ENCODE results near the gene ETV5.

DNA sequence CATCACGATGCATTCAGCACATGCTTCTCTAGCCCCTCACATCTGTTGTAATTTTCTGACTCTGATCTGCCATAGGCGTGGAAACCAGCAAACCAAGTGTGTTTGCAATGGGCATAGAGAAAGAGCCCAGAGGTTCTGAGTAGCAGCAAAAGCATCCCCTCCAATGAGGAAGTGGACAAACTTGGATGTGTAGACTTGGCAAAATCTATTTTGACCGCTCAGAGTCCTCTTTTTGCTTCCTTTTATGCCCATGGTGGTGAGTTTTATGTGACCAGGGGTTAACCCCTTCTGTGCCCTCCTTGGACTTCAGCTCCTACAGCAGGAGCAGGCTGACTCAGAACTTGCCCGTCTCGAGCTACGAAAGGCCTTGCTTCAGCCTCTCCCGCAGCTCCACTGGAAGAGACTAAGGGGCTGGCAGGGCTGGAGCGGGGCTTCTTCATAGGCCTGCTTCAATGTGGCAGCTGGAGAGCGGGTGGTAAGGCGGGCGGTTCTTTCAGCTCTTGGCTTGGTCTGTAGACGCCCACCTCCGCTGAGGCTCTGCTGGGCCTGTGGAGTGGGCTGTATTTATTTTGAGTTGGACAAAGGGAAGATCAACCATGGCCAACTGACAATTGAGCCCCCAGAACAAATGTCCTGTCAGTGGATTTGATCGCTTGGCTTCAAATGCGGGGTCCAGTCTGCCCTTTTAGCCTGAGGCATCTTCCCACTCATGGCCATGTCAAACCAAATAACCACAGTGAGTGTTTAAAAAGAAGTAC, 6.5 kb upstream of the ETV5 start:
- TF ChIP-seq POLR2A (IDR thresholded peaks at IDR 0.05): no peak
- TF ChIP-seq, protein P1, sequence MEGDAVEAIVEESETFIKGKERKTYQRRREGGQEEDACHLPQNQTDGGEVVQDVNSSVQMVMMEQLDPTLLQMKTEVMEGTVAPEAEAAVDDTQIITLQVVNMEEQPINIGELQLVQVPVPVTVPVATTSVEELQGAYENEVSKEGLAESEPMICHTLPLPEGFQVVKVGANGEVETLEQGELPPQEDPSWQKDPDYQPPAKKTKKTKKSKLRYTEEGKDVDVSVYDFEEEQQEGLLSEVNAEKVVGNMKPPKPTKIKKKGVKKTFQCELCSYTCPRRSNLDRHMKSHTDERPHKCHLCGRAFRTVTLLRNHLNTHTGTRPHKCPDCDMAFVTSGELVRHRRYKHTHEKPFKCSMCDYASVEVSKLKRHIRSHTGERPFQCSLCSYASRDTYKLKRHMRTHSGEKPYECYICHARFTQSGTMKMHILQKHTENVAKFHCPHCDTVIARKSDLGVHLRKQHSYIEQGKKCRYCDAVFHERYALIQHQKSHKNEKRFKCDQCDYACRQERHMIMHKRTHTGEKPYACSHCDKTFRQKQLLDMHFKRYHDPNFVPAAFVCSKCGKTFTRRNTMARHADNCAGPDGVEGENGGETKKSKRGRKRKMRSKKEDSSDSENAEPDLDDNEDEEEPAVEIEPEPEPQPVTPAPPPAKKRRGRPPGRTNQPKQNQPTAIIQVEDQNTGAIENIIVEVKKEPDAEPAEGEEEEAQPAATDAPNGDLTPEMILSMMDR (IDR thresholded peaks at IDR 0.05): no peak
